ENCODE results near the gene U2AF2.

The U2AF2 gene

GRCh38 chr19:55644191-55644833 lies 10.5 kb upstream of the U2AF2 start:
- DNase-seq: no peak

- DNase-seq: no peak
Measured at GRCh38 chr19:55644842-55645511, 9.9 kb upstream of the U2AF2 start.

- DNase-seq: no peak
Measured at GRCh38 chr19:55645512-55645881, 9.3 kb upstream of the U2AF2 start.

GRCh38 chr19:55646889-55647731 lies 7.7 kb upstream of the U2AF2 start:
- no peak for DNase-seq

GRCh38 chr19:55647732-55648584 lies 6.9 kb upstream of the U2AF2 start, which contains the start of gene CCDC106:
Gene CCDC106, plus strand, starts transcription at chr19:55648212. Its CDS starts 835 bp downstream, at chr19:55649047.
- peak; percentile 50 for DNase-seq

GRCh38 chr19:55648585-55649267 lies 6.1 kb upstream of the U2AF2 start:
- DNase-seq: no peak

- DNase-seq: no peak
Measured at GRCh38 chr19:55649268-55650125, 5.3 kb upstream of the U2AF2 start.

GRCh38 chr19:55650126-55650557 lies 4.7 kb upstream of the U2AF2 start:
- no peak for DNase-seq

GRCh38 chr19:55650602-55651230 lies 4.1 kb upstream of the U2AF2 start:
- no peak for DNase-seq

GRCh38 chr19:55651236-55651635 lies 3.6 kb upstream of the U2AF2 start:
- DNase-seq: no peak

GRCh38 chr19:55652311-55653128 lies 2.3 kb upstream of the U2AF2 start:
- DNase-seq: no peak

GRCh38 chr19:55653651-55654322 lies 1.0 kb upstream of the U2AF2 start:
- DNase-seq: peak; percentile 93

- peak; percentile 96 for DNase-seq
Measured at GRCh38 chr19:55654323-55654867, 440 bp upstream of the U2AF2 start.

- DNase-seq: no peak
Measured at GRCh38 chr19:55655648-55656040, 809 bp downstream of the U2AF2 start.

- DNase-seq: no peak
Measured at GRCh38 chr19:55656552-55656951, 1.7 kb downstream of the U2AF2 start.

GRCh38 chr19:55656988-55657747 lies 2.3 kb downstream of the U2AF2 start:
- DNase-seq: no peak

- DNase-seq: no peak
Measured at GRCh38 chr19:55658846-55659459, 4.1 kb downstream of the U2AF2 start.

- DNase-seq: no peak
Measured at GRCh38 chr19:55659822-55660221, 5.0 kb downstream of the U2AF2 start.
